HL-60 (cell line): ENCODE measurements around the gene HMCN2.

ENCODE experiments used
- DNase-seq, 2 experiments: peaks; one replicate each; pipeline ENCODE4 v3.0.0-alpha.2; 2010 to 2020; ENCODE audit warnings: low read depth in 1 of 2, low spot score in 1 of 2
- H3K27ac ChIP-seq: fragments of 250-450 bp; sonication (Bioruptor Pico); replicated peaks from 2 replicates; pipeline ENCODE4 v1.5.1; 2020; ENCODE audit warnings: mild to moderate bottlenecking, moderate library complexity
- H3K27me3 ChIP-seq: fragments of 250-450 bp; sonication (Bioruptor Pico); 2 replicates; pipeline ENCODE4 v1.5.1; 2021; ENCODE audit warnings: mild to moderate bottlenecking, moderate library complexity; ENCODE audit not compliant: insufficient read depth, poor library complexity, severe bottlenecking
- H3K4me3 ChIP-seq: replicated peaks from 2 replicates; pipeline ENCODE4 v1.5.1; 2011; ENCODE audit warnings: mild to moderate bottlenecking, control low read depth, low read length; ENCODE audit not compliant: insufficient read depth
- GABPA ChIP-seq: IDR thresholded peaks from 2 replicates; pipeline ENCODE4 v1.6.1; 2012; ENCODE audit warnings: low read depth
- POLR2AphosphoS5 ChIP-seq: IDR thresholded peaks from 2 replicates; pipeline ENCODE4 v1.6.1; 2012; ENCODE audit warnings: low read depth
- REST ChIP-seq: IDR thresholded peaks from 2 replicates; pipeline ENCODE4 v1.6.1; 2012; ENCODE audit warnings: low read depth; ENCODE audit not compliant: insufficient replicate concordance
- SPI1 ChIP-seq: IDR thresholded peaks from 2 replicates; pipeline ENCODE4 v1.6.1; 2012; ENCODE audit warnings: low read depth, mild to moderate bottlenecking, borderline replicate concordance
- TF ChIP-seq, protein P1 (sequence below): IDR thresholded peaks from one replicate; pipeline ENCODE4 v1.5.1; 2011; ENCODE audit warnings: low read length, control low read depth, inconsistent platforms; ENCODE audit not compliant: insufficient read depth

Gene HMCN2

GRCh38 chr9:130311408-130312140 is 46.0 kb downstream of the HMCN2 start:
- H3K4me3 ChIP-seq = no peak overlapping the region
- TF ChIP-seq GABPA (no peak), POLR2AphosphoS5 (no peak), REST (no peak), SPI1 (no peak)
- TF ChIP-seq, protein P1, sequence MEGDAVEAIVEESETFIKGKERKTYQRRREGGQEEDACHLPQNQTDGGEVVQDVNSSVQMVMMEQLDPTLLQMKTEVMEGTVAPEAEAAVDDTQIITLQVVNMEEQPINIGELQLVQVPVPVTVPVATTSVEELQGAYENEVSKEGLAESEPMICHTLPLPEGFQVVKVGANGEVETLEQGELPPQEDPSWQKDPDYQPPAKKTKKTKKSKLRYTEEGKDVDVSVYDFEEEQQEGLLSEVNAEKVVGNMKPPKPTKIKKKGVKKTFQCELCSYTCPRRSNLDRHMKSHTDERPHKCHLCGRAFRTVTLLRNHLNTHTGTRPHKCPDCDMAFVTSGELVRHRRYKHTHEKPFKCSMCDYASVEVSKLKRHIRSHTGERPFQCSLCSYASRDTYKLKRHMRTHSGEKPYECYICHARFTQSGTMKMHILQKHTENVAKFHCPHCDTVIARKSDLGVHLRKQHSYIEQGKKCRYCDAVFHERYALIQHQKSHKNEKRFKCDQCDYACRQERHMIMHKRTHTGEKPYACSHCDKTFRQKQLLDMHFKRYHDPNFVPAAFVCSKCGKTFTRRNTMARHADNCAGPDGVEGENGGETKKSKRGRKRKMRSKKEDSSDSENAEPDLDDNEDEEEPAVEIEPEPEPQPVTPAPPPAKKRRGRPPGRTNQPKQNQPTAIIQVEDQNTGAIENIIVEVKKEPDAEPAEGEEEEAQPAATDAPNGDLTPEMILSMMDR = no peak
- no peaks in the 10 kb centered on the region for H3K27me3 ChIP-seq
- H3K27ac ChIP-seq = no peak overlapping the region
- DNase-seq = no peak

DNA sequence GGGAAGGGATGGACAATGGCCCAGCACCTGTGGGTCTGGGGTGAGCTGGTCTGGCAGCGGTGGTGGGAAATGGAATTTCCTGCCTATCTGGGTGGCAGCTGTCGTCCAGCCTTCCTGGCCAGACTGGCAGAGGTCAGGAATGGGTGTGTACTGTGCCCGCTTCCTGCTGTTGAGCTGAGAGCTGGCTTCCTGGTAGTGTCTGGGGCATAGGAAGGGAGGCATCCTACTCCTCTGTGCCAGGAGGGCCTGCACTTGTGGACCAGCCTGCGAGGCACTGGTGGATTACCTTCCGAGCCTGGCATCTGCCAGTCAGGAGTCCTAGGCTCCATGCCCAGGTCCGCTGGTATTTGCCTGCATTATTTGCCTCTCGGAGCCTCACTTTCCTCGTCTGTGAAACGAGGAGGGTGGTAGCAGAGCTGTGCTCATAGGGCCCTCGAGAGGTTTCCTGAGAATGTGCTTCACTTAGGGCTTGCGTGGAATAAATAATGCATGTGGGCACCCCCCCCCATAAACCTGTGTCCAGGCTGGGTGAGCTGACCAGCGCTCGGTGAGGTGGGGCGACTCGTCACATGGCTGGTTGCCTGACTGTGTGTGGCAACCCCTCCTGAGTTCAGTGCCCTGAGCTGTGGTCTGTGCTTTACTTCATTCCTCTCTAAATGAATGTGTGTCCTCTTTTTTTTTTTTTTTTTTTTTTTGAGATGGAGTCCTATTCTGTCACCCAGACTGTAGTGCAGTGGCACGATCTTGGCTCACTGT is 47.7 kb downstream of the HMCN2 start:
- no peak overlapping the region for H3K4me3 ChIP-seq
- DNase-seq = no peak
- TF ChIP-seq, protein P1 = no peak
- TF ChIP-seq POLR2AphosphoS5 = no peak
- no peak for TF ChIP-seq REST
- TF ChIP-seq SPI1 = no peak
- TF ChIP-seq GABPA = no peak
- no peaks in the 10 kb centered on the region for H3K27me3 ChIP-seq
- no peak overlapping the region for H3K27ac ChIP-seq

- no peak for DNase-seq
- Histone ChIP-seq H3K4me3 (no peak overlapping the region), H3K27ac (no peak overlapping the region), H3K27me3 (no peaks in the 10 kb centered on the region)
- TF ChIP-seq POLR2AphosphoS5 = no peak
These were observed 50.1 kb downstream of the HMCN2 start for GRCh38 chr9:130315446-130316226.

DNA sequence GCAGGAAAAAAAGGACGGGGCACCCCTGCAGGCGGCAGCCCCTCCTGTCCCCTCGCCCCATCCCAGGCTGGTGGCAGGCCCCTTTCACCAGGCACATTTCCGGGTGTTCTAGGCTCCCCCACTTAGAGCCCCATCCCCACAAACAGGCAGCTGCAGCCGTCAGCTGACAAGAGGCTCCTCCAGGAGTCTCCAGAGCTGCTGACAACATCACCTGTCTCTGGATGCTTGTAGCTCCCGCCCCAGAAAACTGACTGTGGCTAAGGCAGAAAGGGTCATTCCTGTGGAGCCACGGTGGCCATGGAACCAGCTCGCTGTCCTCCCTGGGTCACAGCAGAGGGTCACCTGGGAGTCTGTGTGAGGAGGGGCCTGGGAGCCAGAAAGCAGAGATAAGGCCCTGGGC is 50.9 kb downstream of the HMCN2 start:
- no peak for DNase-seq
- H3K27me3 ChIP-seq = peaks cover 2% of the 10 kb centered on the region
- H3K4me3 ChIP-seq = no peak overlapping the region
- no peak overlapping the region for H3K27ac ChIP-seq
- TF ChIP-seq, protein P1 = no peak
- no peak for TF ChIP-seq REST
- TF ChIP-seq GABPA = no peak
- TF ChIP-seq POLR2AphosphoS5 = no peak
- TF ChIP-seq SPI1 = no peak
